ENCODE measurements around the gene MYL7. TPM values are rescaled to one million over a fixed set of nuclear protein-coding genes. Genes with fewer than 3 reads are reported as not detected.

Gene MYL7
- total RNA-seq, 2 experiments from 2014 or later, result not detected

DNA sequence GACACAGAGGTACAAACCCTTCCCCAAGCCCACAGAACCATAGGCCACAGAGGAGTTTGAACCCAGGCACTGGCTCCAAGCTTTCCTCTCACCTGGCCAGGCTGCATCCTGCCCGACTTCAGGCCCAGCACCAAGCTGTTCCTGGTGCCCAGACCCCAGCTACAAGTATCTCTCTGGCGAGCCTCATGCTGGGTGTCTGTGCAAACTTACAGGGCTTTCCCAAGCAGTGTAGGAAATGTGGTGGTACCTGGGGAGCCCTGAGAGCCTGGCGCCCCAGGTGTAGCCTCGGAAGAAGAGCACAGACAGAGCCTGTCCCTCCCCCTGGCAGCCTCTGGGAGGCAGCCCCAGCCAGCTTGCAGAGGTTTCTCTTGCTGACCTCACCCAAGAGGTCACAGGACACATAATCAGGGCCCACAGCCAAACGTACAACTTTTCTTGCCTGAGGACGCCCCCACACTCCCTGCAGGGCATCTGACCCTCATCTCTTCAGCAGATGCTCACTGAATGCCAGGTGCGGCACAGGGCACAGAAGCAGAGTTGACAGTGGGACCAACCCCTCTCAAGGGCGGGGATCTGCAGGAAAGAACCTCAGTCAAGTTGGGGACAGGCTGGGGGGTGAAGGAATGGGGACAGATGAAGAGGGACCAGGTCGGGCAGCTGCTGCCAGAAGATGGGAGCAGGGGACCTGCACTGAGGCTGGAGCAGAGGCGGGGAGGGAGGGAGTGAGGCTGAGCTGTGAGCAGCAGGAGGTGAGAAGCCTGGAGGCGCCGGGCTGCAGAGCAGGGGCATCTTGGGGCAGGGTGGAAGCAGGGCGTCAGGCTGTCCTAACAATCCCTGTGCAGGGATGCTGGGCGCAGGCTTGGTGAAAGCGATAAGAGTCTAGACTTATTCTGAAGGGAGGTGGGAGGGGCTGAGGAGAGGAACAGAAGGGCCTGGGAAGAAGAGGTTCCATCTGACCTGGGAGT lies 16.3 kb upstream of the MYL7 start:
- Histone ChIP-seq H3K4me2 (ENCODE audit: low read length) (no peak overlapping the region), H4K20me1 (ENCODE audit: insufficient read depth, low read length) (no peaks in the 10 kb centered on the region), H3K9me3 (ENCODE audit: low read length) (no peaks in the 10 kb centered on the region), H3K36me3 (ENCODE audit: insufficient read depth, low read length) (no peaks in the 10 kb centered on the region), H3K27ac (ENCODE audit: low read depth, low read length, poor library complexity, severe bottlenecking) (no peak overlapping the region), H3K79me2 (ENCODE audit: insufficient read depth, low read depth, low read length) (no peaks in the 10 kb centered on the region), H3K9me2 (ENCODE audit: insufficient read depth, low read length) (no peaks in the 10 kb centered on the region), H3K4me1 (ENCODE audit: insufficient read depth, low read length, poor library complexity, severe bottlenecking) (no peaks in the 10 kb centered on the region), H3K4me3 (ENCODE audit: low read depth, low read length, poor library complexity, severe bottlenecking) (no peak overlapping the region), H2AFZ (ENCODE audit: low read length) (no peak overlapping the region)
- intact Hi-C loops (cut with micrococcal nuclease; ENCODE audit: unreplicated experiment), result no loop called here
- DNase-seq (ENCODE audit: low spot score), result no peak
- no TSS peak for BruUV-seq (replicated peaks)
- ChIA-PET POLR2A (no interaction called here), CTCF (ENCODE audit: unreplicated experiment) (no interaction called here)
- TF ChIP-seq, protein P1, sequence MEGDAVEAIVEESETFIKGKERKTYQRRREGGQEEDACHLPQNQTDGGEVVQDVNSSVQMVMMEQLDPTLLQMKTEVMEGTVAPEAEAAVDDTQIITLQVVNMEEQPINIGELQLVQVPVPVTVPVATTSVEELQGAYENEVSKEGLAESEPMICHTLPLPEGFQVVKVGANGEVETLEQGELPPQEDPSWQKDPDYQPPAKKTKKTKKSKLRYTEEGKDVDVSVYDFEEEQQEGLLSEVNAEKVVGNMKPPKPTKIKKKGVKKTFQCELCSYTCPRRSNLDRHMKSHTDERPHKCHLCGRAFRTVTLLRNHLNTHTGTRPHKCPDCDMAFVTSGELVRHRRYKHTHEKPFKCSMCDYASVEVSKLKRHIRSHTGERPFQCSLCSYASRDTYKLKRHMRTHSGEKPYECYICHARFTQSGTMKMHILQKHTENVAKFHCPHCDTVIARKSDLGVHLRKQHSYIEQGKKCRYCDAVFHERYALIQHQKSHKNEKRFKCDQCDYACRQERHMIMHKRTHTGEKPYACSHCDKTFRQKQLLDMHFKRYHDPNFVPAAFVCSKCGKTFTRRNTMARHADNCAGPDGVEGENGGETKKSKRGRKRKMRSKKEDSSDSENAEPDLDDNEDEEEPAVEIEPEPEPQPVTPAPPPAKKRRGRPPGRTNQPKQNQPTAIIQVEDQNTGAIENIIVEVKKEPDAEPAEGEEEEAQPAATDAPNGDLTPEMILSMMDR (conservative IDR thresholded peaks at IDR 0.05; ENCODE audit: low read length), result no peak
- TF ChIP-seq EZH2phosphoT487 (IDR thresholded peaks at IDR 0.05; ENCODE audit: borderline replicate concordance, low read depth, low read length), result no peak

DNA sequence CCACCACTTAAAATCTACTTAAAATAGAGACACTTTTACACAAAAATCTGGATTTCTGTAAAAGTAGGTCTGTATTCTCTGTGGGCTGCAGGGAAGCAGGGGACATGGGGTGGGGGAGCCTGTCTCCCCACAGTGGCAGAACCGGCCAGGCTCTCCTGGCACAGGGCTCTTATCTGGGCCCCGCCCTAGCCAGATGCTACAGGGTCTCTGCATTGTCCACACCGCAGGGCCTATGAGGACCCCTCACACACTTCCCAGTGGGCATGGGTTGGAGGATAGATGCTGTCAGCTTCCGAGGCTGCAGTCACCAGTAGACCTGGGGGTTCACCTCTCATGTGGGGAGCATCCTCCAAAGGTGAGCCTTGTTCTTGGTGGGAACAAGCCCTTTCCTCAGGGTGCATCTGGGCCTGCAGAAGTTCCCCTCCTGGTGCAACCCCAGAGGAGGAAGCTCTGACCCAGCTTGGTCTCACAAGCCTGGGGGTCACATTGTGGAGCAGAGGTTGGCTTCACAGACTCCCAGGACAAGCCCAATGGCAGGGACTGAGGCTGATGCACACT lies 15.4 kb upstream of the MYL7 start:
- no TSS peak for BruUV-seq (replicated peaks)
- no peak for DNase-seq (ENCODE audit: low spot score)
- ChIA-PET CTCF (ENCODE audit: unreplicated experiment) (no interaction called here), POLR2A (interaction anchor here (1.1 kb wide), 1 partner anchor 21 kb away, joined by 3 read pairs; no protein-coding TSS in a partner anchor)
- Histone ChIP-seq H3K27ac (ENCODE audit: low read depth, low read length, poor library complexity, severe bottlenecking) (no peak overlapping the region), H3K9me2 (ENCODE audit: insufficient read depth, low read length) (no peaks in the 10 kb centered on the region), H3K79me2 (ENCODE audit: insufficient read depth, low read depth, low read length) (no peaks in the 10 kb centered on the region), H3K4me2 (ENCODE audit: low read length) (no peak overlapping the region), H3K9me3 (ENCODE audit: low read length) (no peaks in the 10 kb centered on the region), H3K36me3 (ENCODE audit: insufficient read depth, low read length) (no peaks in the 10 kb centered on the region), H2AFZ (ENCODE audit: low read length) (no peak overlapping the region), H3K4me3 (ENCODE audit: low read depth, low read length, poor library complexity, severe bottlenecking) (no peak overlapping the region), H4K20me1 (ENCODE audit: insufficient read depth, low read length) (no peaks in the 10 kb centered on the region), H3K4me1 (ENCODE audit: insufficient read depth, low read length, poor library complexity, severe bottlenecking) (no peaks in the 10 kb centered on the region)
- TF ChIP-seq, protein P1 (conservative IDR thresholded peaks at IDR 0.05; ENCODE audit: low read length), result no peak
- no peak for TF ChIP-seq EZH2phosphoT487 (IDR thresholded peaks at IDR 0.05; ENCODE audit: borderline replicate concordance, low read depth, low read length)
- intact Hi-C loops (cut with micrococcal nuclease; ENCODE audit: unreplicated experiment), result no loop called here
